A549 treated with RU486 at 1 μM for 4 hours (cell line): ENCODE measurements around the gene TOMM6. TPM values are rescaled to one million over a fixed set of nuclear protein-coding genes. Genes with fewer than 3 reads are reported as not detected.

Experiments used
- total RNA-seq: library from RNA; stranded (reverse); fragments of 200-300 nt; extraction: Qiagen RNA extraction; gene quantifications from 5 replicates; pipeline ENCODE4 v1.2.3, GENCODE V29; 2022; ENCODE audit warnings: low read depth

Gene TOMM6
- 276 to 323 TPM (median 313 TPM) in 5 replicates for total RNA-seq

GRCh38 chr6:41787219-41787917 is at the start of gene TOMM6:
TSS of gene TOMM6 (plus strand) at chr6:41787694. CDS start at chr6:41787698, 4 bp downstream.

DNA sequence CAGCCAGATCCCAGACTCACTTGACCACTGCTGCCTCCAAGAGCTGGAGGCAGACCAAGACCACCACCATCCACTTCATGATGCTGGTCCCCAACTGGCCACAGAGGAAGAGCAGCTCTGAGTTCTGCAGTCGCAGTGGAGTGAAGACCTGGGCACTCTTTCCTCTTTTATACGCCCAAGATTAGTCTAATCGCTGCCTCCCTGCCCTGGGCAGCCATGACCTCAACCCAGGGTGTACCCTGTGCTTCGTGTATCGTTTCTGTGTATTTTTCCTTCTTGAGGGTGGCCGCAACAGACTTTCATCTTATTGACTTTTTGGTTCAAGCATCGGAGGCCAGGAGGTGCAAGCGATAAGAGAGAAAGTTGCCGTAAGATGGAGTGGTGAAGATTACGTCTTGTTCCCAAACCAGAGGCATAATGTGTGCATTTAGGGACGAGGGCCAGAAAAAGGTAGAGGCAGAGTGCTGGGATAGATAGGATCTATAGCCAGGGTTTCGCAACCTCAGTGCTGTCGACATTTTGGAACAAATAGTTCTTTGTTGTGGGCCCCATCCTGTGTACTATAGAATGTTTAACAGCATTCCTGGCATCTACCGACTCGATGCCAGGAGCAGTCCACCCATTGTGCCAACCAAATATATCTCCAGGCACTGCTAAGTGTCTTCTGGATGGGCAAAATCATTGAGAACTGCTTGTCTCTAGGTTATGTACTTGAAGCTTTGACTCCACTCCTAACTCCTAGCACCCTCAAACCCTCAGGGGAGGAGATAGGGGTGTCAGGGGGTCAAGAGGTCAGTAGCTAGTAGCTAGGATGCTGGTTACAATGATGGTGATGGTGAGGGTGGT is 40.0 kb upstream of the TOMM6 start, which contains the start of gene PGC:
PGC (minus strand) TSS at position 142 of the 846 bp plus-strand sequence; CDS start at position 79, 63 bp downstream.

GRCh38 chr6:41779788-41780550 is 7.5 kb upstream of the TOMM6 start, which contains the start of gene FRS3:
TSS of gene FRS3 (minus strand) at chr6:41779900. CDS start at chr6:41776987, 2,913 bp downstream.

GRCh38 chr6:41780551-41781365 is 6.7 kb upstream of the TOMM6 start, which contains the start of gene PRICKLE4:
TSS of gene PRICKLE4 (plus strand) at chr6:41780782. CDS start at chr6:41783474, 2,692 bp downstream.

Other genes starting within 250 kb of the TOMM6 start
- gene FOXP4, start 241.3 kb upstream of the TOMM6 start, total RNA-seq, result 15.9 to 26.4 TPM (median 21.2 TPM) in 5 replicates
- 0.55 to 0.85 TPM (median 0.74 TPM) in 5 replicates for gene MDFI, start 149.2 kb upstream of the TOMM6 start, total RNA-seq
- 3.8 to 5.8 TPM (median 4.9 TPM) in 5 replicates for gene TFEB, start 52.1 kb upstream of the TOMM6 start, total RNA-seq
- not detected in 5 replicates for gene PGC, start 40.3 kb upstream of the TOMM6 start, total RNA-seq
- 2.1 to 3.1 TPM (median 2.4 TPM) in 5 replicates for gene FRS3, start 7.8 kb upstream of the TOMM6 start, total RNA-seq
- 0.61 to 1.3 TPM (median 0.63 TPM) in 3 of 5 replicates, not detected in the others for gene PRICKLE4, start 6.9 kb upstream of the TOMM6 start, total RNA-seq
- gene USP49, start 107.7 kb downstream of the TOMM6 start, total RNA-seq, result 0.69 to 1.4 TPM (median 1.2 TPM) in 5 replicates
- 11.0 to 15.6 TPM (median 13.0 TPM) in 5 replicates for gene MED20, start 133.4 kb downstream of the TOMM6 start, total RNA-seq
- 33.1 to 51.5 TPM (median 40.3 TPM) in 5 replicates for gene BYSL, start 133.8 kb downstream of the TOMM6 start, total RNA-seq
- gene CCND3, start 154.1 kb downstream of the TOMM6 start, total RNA-seq, result 116 to 179 TPM (median 176 TPM) in 5 replicates